GM12878 (cell line): ENCODE measurements around the gene OR10K2. TPM values are rescaled to one million over a fixed set of nuclear protein-coding genes. Genes with fewer than 3 reads are reported as not detected.

Experiments
- ATAC-seq: fragments of 200-7000 bp; cut with Tn5 transposase; 3 replicates; pipeline ENCODE4 v1.9.1; 2020; ENCODE audit warnings: mild to moderate bottlenecking, moderate library complexity
- BruUV-seq: library from RNA; stranded (reverse); fragments of 400-500 nt; replicated peaks from 2 replicates; lab custom pipeline; 2021; lab: Mats Ljungman, UMichigan
- CTCF ChIA-PET: fragments of 300-600 bp; sonication (Branson Sonifier 250); formaldehyde crosslinking; extraction: SDS; loops from one replicate; lab custom pipeline; 2021; ENCODE audit warnings: inconsistent platforms; lab: Yijun Ruan, JAX
- POLR2A ChIA-PET: fragments of 350-600 bp; formaldehyde crosslinking; extraction: SDS; loops from one replicate; lab custom pipeline; 2021; ENCODE audit warnings: inconsistent platforms; lab: Charles Lee
- RAD21 ChIA-PET: fragments of 300-600 bp; sonication (Branson Sonifier 250); formaldehyde crosslinking; loops from one replicate; lab custom pipeline; 2023; ENCODE audit warnings: antibody characterized with exemption; ENCODE audit not compliant: unreplicated experiment; lab: Charles Lee
- SMC1A ChIA-PET: fragments of 300-600 bp; sonication (Branson Sonifier 250); formaldehyde crosslinking; loops from one replicate; lab custom pipeline; 2023; ENCODE audit not compliant: unreplicated experiment, uncharacterized antibody; lab: Charles Lee
- DNase-seq: peaks from one replicate; pipeline ENCODE4 v3.0.0-alpha.2; 2011; ENCODE audit warnings: low read depth, low spot score
- FAIRE-seq: peaks from 3 replicates; lab custom pipeline; 2011; peaks lifted over from hg19 to GRCh38; lab: Jason Lieb, UNC
- H2AFZ ChIP-seq: 2 replicates; pipeline ENCODE4 v1.6.0; 2011; ENCODE audit warnings: low read depth, low read length, control low read depth; ENCODE audit not compliant: control insufficient read depth
- H3K27ac ChIP-seq: 2 replicates; pipeline ENCODE4 v1.5.1; 2011; ENCODE audit warnings: control low read depth; ENCODE audit not compliant: control insufficient read depth, insufficient read depth
- H3K27me3 ChIP-seq, 2 experiments: replicated peaks in 1 of 2; 2 replicates each; pipeline versions ENCODE4 v1.6.0 to v1.6.1; 2011; ENCODE audit warnings: low read length in 1 of 2; ENCODE audit not compliant: control insufficient read depth in 2 of 2, insufficient read depth in 2 of 2
- H3K36me3 ChIP-seq, 2 experiments: 2 replicates each; pipeline ENCODE4 v1.5.1; 2011; ENCODE audit warnings: low read length in 1 of 2; ENCODE audit not compliant: control insufficient read depth in 2 of 2, insufficient read depth in 2 of 2
- H3K4me1 ChIP-seq: 2 replicates; pipeline ENCODE4 v1.6.1; 2011; ENCODE audit warnings: mild to moderate bottlenecking, low read length, moderate library complexity, mixed read lengths; ENCODE audit not compliant: control insufficient read depth, insufficient read depth
- H3K4me2 ChIP-seq: 2 replicates; pipeline ENCODE4 v1.6.0; 2011; ENCODE audit warnings: control low read depth; ENCODE audit not compliant: control insufficient read depth, insufficient read depth
- H3K4me3 ChIP-seq: fragments of 200-600 bp; sonication (generic); 2 replicates; pipeline ENCODE4 v1.5.1; 2016
- H3K79me2 ChIP-seq: 2 replicates; pipeline ENCODE4 v1.6.0; 2011; ENCODE audit warnings: low read length; ENCODE audit not compliant: control insufficient read depth, insufficient read depth
- H3K9ac ChIP-seq: 2 replicates; pipeline ENCODE4 v1.8.0; 2011; ENCODE audit warnings: low read length, control low read depth, mixed read lengths; ENCODE audit not compliant: control insufficient read depth, insufficient read depth
- H3K9me3 ChIP-seq: replicated peaks from 3 replicates; pipeline ENCODE4 v1.5.1; 2011; ENCODE audit warnings: mild to moderate bottlenecking, low read length; ENCODE audit not compliant: control insufficient read depth, insufficient read depth
- H4K20me1 ChIP-seq: 2 replicates; pipeline ENCODE4 v1.6.0; 2011; ENCODE audit not compliant: control insufficient read depth, insufficient read depth
- CHD1 ChIP-seq: IDR thresholded peaks from 2 replicates; pipeline ENCODE4 v1.6.1; 2012; ENCODE audit warnings: low read depth, low read length, improper control_type of control experiment
- DPF2 ChIP-seq: fragments of 450-650 bp; IDR thresholded peaks from 2 replicates; pipeline ENCODE4 v1.6.1; 2017; ENCODE audit warnings: mild to moderate bottlenecking
- EED ChIP-seq: sonication (generic); IDR thresholded peaks from 2 replicates; pipeline ENCODE4 v1.6.1; 2016; ENCODE audit warnings: antibody characterized with exemption, low read depth
- FOXM1 ChIP-seq: IDR thresholded peaks from 2 replicates; pipeline ENCODE4 v1.6.1; 2012; ENCODE audit warnings: low read depth, mild to moderate bottlenecking, inconsistent platforms, low read length, moderate library complexity
- GATAD2B ChIP-seq: fragments of 450-650 bp; conservative IDR thresholded peaks from 2 replicates; pipeline ENCODE4 v1.6.1; 2017; ENCODE audit warnings: low read depth, mild to moderate bottlenecking, moderate library complexity
- HDGF ChIP-seq: fragments of 450-650 bp; IDR thresholded peaks from 2 replicates; pipeline ENCODE4 v1.6.1; 2016; ENCODE audit warnings: antibody characterized with exemption
- LARP7 ChIP-seq: fragments of 450-650 bp; IDR thresholded peaks from 2 replicates; pipeline ENCODE4 v1.6.1; 2017; ENCODE audit warnings: mild to moderate bottlenecking
- NBN ChIP-seq: fragments of 450-650 bp; IDR thresholded peaks from 2 replicates; pipeline ENCODE4 v1.6.1; 2016
- RBBP5 ChIP-seq: fragments of 200-600 bp; sonication (generic); conservative IDR thresholded peaks from 2 replicates; pipeline ENCODE4 v1.6.1; 2016
- RFX5 ChIP-seq: IDR thresholded peaks from 2 replicates; pipeline ENCODE4 v1.6.1; 2011; ENCODE audit warnings: low read depth, low read length, improper control_type of control experiment
- TCF3 ChIP-seq: IDR thresholded peaks from 2 replicates; pipeline ENCODE4 v1.6.1; 2012; ENCODE audit warnings: low read depth, mild to moderate bottlenecking, low read length, borderline replicate concordance; ENCODE audit not compliant: insufficient read depth
- ZNF24 ChIP-seq: fragments of 450-650 bp; IDR thresholded peaks from 2 replicates; pipeline ENCODE4 v1.6.1; 2017; ENCODE audit warnings: antibody characterized with exemption, mild to moderate bottlenecking
- WGBS: methylation state at CpG from one replicate; pipeline ENCODE4 v1.1.6; 2016; ENCODE audit warnings: low lambda C conversion rate; ENCODE audit not compliant: insufficient replicate concordance, insufficient coverage; ENCODE audit errors: missing lambda C conversion rate; 5-methylcytosine and 5-hydroxymethylcytosine counted together
- in situ Hi-C: fragments of 300-500 bp; cut with MboI; formaldehyde crosslinking; loops from 9 replicates; pipeline ENCODE4 v1.14.3; 2018; ENCODE audit warnings: mixed read lengths
- intact Hi-C: fragments of 100-400 bp; cut with micrococcal nuclease; formaldehyde crosslinking; loops from one replicate; pipeline ENCODE4 v1.14.2; 2022; ENCODE audit not compliant: unreplicated experiment
- polyA plus RNA-seq, 11 experiments: library from polyadenylated mRNA; depleted of rRNA in 4 of 11; unstranded in 6 of 11; stranded (reverse) in 5 of 11; fragments of >200 nt; fragmentation: Nextera tagmentation in 4 of 11; fragmentation: Illumina TruSeq in 1 of 11; extraction: Ambion mirVana in 4 of 11; extraction: Trizol in 1 of 11; gene quantifications; 1 replicate in 1 of 11; 2 replicates in 10 of 11; pipeline versions ENCODE4 v1.2.1 to v1.2.3, GENCODE V29; 2011 to 2016; ENCODE audit warnings: inconsistent platforms in 2 of 11, missing spikeins in 2 of 11, low read depth in 1 of 11
- total RNA-seq, 4 experiments: library from RNA; depleted of rRNA in 3 of 4; stranded (reverse); fragments of >200 nt in 3 of 4; fragmentation: Illumina TruSeq in 1 of 4; extraction: Trizol in 1 of 4; gene quantifications; 2 replicates each; pipeline versions ENCODE4 v1.2.1 to v1.2.3, GENCODE V29; 2013 to 2021
- TF ChIP-seq, protein P1 (sequence below): fragments of 450-650 bp; IDR thresholded peaks from 2 replicates; pipeline ENCODE4 v1.6.1; 2016; ENCODE audit warnings: mild to moderate bottlenecking, moderate library complexity, borderline replicate concordance
- TF ChIP-seq, protein P2 (sequence below): fragments of 450-650 bp; IDR thresholded peaks from 2 replicates; pipeline ENCODE4 v1.6.1; 2016; ENCODE audit warnings: mild to moderate bottlenecking

OR10K2 gene
- total and polyA plus RNA-seq, 10 of the 15 experiments (the other 5 are each of a cell fraction or from before 2014, with no cell fraction given), result not detected

DNA sequence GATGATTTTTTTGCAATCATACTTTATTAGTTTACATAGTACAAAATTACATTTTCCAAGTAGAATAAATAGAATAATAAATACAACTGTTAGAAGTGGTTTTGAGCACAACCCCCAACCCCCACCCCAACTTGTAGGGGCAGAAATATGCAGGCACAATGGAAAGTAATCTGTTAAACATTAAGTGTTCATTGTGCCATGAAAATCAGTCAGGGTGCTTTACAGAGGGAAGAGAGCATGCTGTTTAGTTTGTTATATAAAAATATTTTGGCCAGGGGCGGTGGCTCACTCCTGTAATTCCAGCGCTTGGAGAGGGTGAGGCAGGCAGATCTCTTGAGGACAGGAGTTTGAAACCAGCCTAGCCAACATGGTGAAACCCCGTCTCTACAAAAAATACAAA, 29.4 kb downstream of the OR10K2 start (continued):
- TF ChIP-seq GATAD2B, result no peak
- no peak for TF ChIP-seq RFX5
- TF ChIP-seq RBBP5, result no peak
- no peak for TF ChIP-seq CHD1
- no peak for TF ChIP-seq DPF2
- no peak for TF ChIP-seq LARP7
- no peak for TF ChIP-seq EED
- TF ChIP-seq, protein P1, sequence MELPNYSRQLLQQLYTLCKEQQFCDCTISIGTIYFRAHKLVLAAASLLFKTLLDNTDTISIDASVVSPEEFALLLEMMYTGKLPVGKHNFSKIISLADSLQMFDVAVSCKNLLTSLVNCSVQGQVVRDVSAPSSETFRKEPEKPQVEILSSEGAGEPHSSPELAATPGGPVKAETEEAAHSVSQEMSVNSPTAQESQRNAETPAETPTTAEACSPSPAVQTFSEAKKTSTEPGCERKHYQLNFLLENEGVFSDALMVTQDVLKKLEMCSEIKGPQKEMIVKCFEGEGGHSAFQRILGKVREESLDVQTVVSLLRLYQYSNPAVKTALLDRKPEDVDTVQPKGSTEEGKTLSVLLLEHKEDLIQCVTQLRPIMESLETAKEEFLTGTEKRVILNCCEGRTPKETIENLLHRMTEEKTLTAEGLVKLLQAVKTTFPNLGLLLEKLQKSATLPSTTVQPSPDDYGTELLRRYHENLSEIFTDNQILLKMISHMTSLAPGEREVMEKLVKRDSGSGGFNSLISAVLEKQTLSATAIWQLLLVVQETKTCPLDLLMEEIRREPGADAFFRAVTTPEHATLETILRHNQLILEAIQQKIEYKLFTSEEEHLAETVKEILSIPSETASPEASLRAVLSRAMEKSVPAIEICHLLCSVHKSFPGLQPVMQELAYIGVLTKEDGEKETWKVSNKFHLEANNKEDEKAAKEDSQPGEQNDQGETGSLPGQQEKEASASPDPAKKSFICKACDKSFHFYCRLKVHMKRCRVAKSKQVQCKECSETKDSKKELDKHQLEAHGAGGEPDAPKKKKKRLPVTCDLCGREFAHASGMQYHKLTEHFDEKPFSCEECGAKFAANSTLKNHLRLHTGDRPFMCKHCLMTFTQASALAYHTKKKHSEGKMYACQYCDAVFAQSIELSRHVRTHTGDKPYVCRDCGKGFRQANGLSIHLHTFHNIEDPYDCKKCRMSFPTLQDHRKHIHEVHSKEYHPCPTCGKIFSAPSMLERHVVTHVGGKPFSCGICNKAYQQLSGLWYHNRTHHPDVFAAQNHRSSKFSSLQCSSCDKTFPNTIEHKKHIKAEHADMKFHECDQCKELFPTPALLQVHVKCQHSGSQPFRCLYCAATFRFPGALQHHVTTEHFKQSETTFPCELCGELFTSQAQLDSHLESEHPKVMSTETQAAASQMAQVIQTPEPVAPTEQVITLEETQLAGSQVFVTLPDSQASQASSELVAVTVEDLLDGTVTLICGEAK, result no peak

- ChIA-PET RAD21 (no interaction called here), CTCF (interaction anchor here (1.2 kb wide), 1 partner anchor 190 kb away, joined by 3 read pairs; no protein-coding TSS in a partner anchor), POLR2A (no interaction called here), SMC1A (interaction anchor here (0.9 kb wide), 1 partner anchor 12 kb away, joined by 3 read pairs; no protein-coding TSS in a partner anchor)
- intact Hi-C loops, result no loop called here
- FAIRE-seq (no peak), DNase-seq (no peak), ATAC-seq (no peak)
- no peaks in the 10 kb centered on the region for H3K36me3 ChIP-seq
- in situ Hi-C loops, result no loop called here
- WGBS, result 82% methylated on average over 5 of the region's 5 CpGs
- no peaks in the 10 kb centered on the region for H3K27me3 ChIP-seq
- no peaks in the 10 kb centered on the region for H3K79me2 ChIP-seq
- no peaks in the 10 kb centered on the region for H3K4me1 ChIP-seq
- H3K9me3 ChIP-seq, result no peaks in the 10 kb centered on the region
- H3K4me3 ChIP-seq, result no peak overlapping the region
- BruUV-seq, result no TSS peak
- H4K20me1 ChIP-seq, result no peaks in the 10 kb centered on the region
- no peak overlapping the region for H2AFZ ChIP-seq
- H3K9ac ChIP-seq, result no peak overlapping the region
- H3K27ac ChIP-seq, result no peak overlapping the region
- no peak overlapping the region for H3K4me2 ChIP-seq
- TF ChIP-seq NBN (no peak), FOXM1 (no peak), ZNF24 (no peak), TCF3 (no peak), HDGF (no peak), RBBP5 (no peak), LARP7 (no peak)
- TF ChIP-seq, protein P2, sequence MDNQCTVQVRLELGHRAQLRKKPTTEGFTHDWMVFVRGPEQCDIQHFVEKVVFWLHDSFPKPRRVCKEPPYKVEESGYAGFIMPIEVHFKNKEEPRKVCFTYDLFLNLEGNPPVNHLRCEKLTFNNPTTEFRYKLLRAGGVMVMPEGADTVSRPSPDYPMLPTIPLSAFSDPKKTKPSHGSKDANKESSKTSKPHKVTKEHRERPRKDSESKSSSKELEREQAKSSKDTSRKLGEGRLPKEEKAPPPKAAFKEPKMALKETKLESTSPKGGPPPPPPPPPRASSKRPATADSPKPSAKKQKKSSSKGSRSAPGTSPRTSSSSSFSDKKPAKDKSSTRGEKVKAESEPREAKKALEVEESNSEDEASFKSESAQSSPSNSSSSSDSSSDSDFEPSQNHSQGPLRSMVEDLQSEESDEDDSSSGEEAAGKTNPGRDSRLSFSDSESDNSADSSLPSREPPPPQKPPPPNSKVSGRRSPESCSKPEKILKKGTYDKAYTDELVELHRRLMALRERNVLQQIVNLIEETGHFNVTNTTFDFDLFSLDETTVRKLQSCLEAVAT, result no peak
- TF ChIP-seq, protein P1, result no peak
Observed at GRCh38 chr1:158393476-158393875, 32.6 kb downstream of the OR10K2 start.
